Breast epithelium (tissue), 4 donors: Measurements from ENCODE around the gene FER. TPM values are rescaled to one million over a fixed set of nuclear protein-coding genes. Genes with fewer than 3 reads are reported as not detected.

Experiments
- DNase-seq, 2 donors: peaks; one replicate each; pipeline ENCODE4 v3.0.0-alpha.2; 2019; ENCODE audit warnings: low spot score in 2 of 2
- H3K27ac ChIP-seq, 2 donors: fragments of 200-600 bp; sonication (generic) in 1 of 2; one replicate each; pipeline ENCODE4 v1.5.1; 2016 to 2019; ENCODE audit warnings: mild to moderate bottlenecking in 1 of 2
- H3K27me3 ChIP-seq, 2 donors: fragments of 200-600 bp; sonication (generic) in 1 of 2; one replicate each; pipeline versions ENCODE4 v1.5.1 to v1.6.0; 2017 to 2019; ENCODE audit warnings: control low read depth in 1 of 2, mild to moderate bottlenecking in 1 of 2
- H3K36me3 ChIP-seq: fragments of 200-600 bp; one replicate; pipeline ENCODE4 v1.5.1; 2019
- H3K4me1 ChIP-seq, 2 donors: fragments of 200-600 bp; sonication (generic); one replicate each; pipeline ENCODE4 v1.5.1; 2016 to 2019; ENCODE audit warnings: control low read depth in 1 of 2
- H3K4me3 ChIP-seq, 3 donors: fragments of 200-600 bp; sonication (generic); 1 replicate in 2 of 3; 2 replicates in 1 of 3; pipeline ENCODE4 v1.5.1; 2016 to 2019; ENCODE audit warnings: mild to moderate bottlenecking in 3 of 3, moderate library complexity in 2 of 3
- H3K9me3 ChIP-seq, 2 donors: fragments of 200-600 bp; sonication (generic) in 1 of 2; one replicate each; pipeline ENCODE4 v1.5.1; 2016 to 2019; ENCODE audit warnings: control low read depth in 1 of 2
- CTCF ChIP-seq, 3 donors: fragments of 450-650 bp; IDR thresholded peaks; one replicate each; pipeline ENCODE4 v1.5.1; 2016 to 2017; ENCODE audit warnings: antibody characterized with exemption in 3 of 3, mild to moderate bottlenecking in 3 of 3, moderate library complexity in 3 of 3
- POLR2A ChIP-seq: fragments of 450-650 bp; IDR thresholded peaks from one replicate; pipeline ENCODE4 v1.6.1; 2016; ENCODE audit warnings: antibody characterized with exemption, mild to moderate bottlenecking, moderate library complexity
- POLR2AphosphoS5 ChIP-seq, 3 donors: sonication (generic); formaldehyde crosslinking; IDR thresholded peaks; one replicate each; pipeline ENCODE4 v1.6.1; 2017; ENCODE audit warnings: antibody characterized with exemption in 3 of 3
- intact Hi-C: fragments of 100-400 bp; cut with DNase I; formaldehyde crosslinking; loops from one replicate; pipeline ENCODE4 v1.15.1; 2023; ENCODE audit warnings: low total_unique reads
- total RNA-seq, 3 donors: library from RNA; depleted of rRNA; stranded (reverse); fragments of >200 nt; gene quantifications; one replicate each; pipeline ENCODE4 v1.1.0, GENCODE V29; 2016

Gene FER
- total RNA-seq, 3 donors from 2014 or later: 24.3 to 27.8 (median 27.2) TPM

GRCh38 chr5:109239456-109239855, 491.8 kb downstream of the FER start:
- intact Hi-C loops: no loop called here
- Histone ChIP-seq H3K27ac (no peak overlapping the region), H3K4me3 (no peak overlapping the region), H3K9me3 (peaks cover 16 to 24% of the 10 kb centered on the region in 2 donors), H3K36me3 (no peaks in the 10 kb centered on the region), H3K4me1 (no peaks in the 10 kb centered on the region), H3K27me3 (no peaks in the 10 kb centered on the region)
- TF ChIP-seq POLR2AphosphoS5 (IDR thresholded peaks at IDR 0.05) (no peak), POLR2A (no peak), CTCF (IDR thresholded peaks at IDR 0.05) (no peak)
- no peak for DNase-seq

GRCh38 chr5:109242518-109242917, 494.8 kb downstream of the FER start:
- H3K36me3 ChIP-seq: no peaks in the 10 kb centered on the region
- intact Hi-C loops: no loop called here
- no peak overlapping the region for H3K27ac ChIP-seq
- H3K9me3 ChIP-seq: peaks cover 9 to 12% of the 10 kb centered on the region in 2 donors
- TF ChIP-seq POLR2A (no peak), CTCF (IDR thresholded peaks at IDR 0.05) (no peak), POLR2AphosphoS5 (IDR thresholded peaks at IDR 0.05) (no peak)
- DNase-seq: no peak
- H3K27me3 ChIP-seq: no peaks in the 10 kb centered on the region
- no peaks in the 10 kb centered on the region for H3K4me1 ChIP-seq
- H3K4me3 ChIP-seq: no peak overlapping the region

GRCh38 chr5:109246395-109246794, 498.7 kb downstream of the FER start:
- H3K4me1 ChIP-seq: no peaks in the 10 kb centered on the region
- H3K4me3 ChIP-seq: no peak overlapping the region
- TF ChIP-seq CTCF (IDR thresholded peaks at IDR 0.05) (no peak), POLR2AphosphoS5 (IDR thresholded peaks at IDR 0.05) (no peak), POLR2A (no peak)
- intact Hi-C loops: no loop called here
- no peak overlapping the region for H3K27ac ChIP-seq
- peaks cover 9 to 12% of the 10 kb centered on the region in 2 donors for H3K9me3 ChIP-seq
- no peaks in the 10 kb centered on the region for H3K36me3 ChIP-seq
- no peak for DNase-seq
- no peaks in the 10 kb centered on the region for H3K27me3 ChIP-seq
